HG03097 (cell line): ENCODE results near the gene DPH1.
"Not testable (repeated sequence)": the region's sequence is repeated elsewhere in the genome, so short reads cannot be mapped to it uniquely, and the experiment has no call there.

Experiments used
- ATAC-seq: cut with Tn5 transposase; IDR thresholded peaks from one replicate; pipeline ENCODE4 v1.9.1; 2021; ENCODE audit not compliant: unreplicated experiment, low FRiP score

Gene DPH1

GRCh38 chr17:2029911-2030778, at the start of gene DPH1:
Gene DPH1, plus strand, starts transcription at chr17:2030153. Its CDS starts 17 bp downstream, at chr17:2030170.
- ATAC-seq, result peak; percentile 61

DNA sequence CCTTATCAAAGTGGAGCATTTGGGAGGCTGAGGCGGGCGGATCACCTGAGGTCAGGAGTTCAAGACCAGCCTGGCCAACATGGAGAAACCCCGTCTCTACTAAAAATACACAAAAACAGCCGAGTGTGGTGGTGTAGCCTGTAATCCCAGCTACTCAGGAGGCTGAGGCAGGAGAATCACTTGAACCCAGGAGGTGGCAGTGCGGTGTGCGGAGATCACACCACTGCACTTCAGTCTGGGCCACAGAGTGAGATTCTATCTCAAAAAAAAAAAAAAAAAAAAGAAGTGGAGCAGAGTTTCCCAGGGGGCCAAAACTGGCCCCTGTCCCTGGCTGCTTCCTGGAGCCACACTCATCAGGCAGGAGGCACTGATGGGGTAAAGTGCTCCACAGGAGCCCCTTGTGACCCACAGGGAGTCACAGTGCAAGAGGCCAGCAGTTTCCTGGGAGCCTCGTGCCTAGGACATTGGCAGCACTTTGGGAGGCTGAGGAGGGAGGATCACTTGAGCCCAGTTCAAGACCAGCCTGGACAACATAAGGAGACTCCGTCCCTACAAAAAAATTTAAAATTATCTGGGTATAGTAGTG, 49.2 kb upstream of the DPH1 start:
- no peak for ATAC-seq

GRCh38 chr17:1982793-1983366, 47.1 kb upstream of the DPH1 start:
- not testable (repeated sequence) for ATAC-seq

DNA sequence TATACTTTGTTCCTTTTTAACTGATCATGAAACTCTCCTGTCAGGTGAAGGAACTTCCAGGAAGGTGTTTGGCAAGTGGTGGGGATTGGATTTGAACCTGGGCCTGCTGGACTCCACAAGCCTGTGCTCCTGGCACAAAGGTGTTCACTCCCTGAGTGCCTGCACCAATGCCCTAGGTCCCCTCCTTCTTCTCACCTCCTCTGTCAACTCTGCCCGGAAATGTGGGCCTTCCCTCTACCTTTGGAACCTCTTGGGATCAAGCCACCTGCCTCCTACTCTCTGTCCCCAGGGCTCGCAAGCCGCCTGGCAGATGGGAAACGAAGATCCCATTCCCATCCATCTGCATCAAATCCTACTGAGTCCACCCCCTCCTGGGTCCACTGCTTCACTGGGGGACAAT, 44.9 kb upstream of the DPH1 start:
- no peak for ATAC-seq

- ATAC-seq, result no peak
Measured at GRCh38 chr17:1985686-1986085, 44.3 kb upstream of the DPH1 start.

GRCh38 chr17:1986783-1987451, 43.0 kb upstream of the DPH1 start:
- ATAC-seq, result no peak

- ATAC-seq, result no peak
Measured at GRCh38 chr17:1989135-1989534, 40.8 kb upstream of the DPH1 start.

- no peak for ATAC-seq
Measured at GRCh38 chr17:1992541-1992940, 37.4 kb upstream of the DPH1 start.

GRCh38 chr17:1994707-1995106, 35.2 kb upstream of the DPH1 start:
- no peak for ATAC-seq

GRCh38 chr17:1995321-1995892, 34.5 kb upstream of the DPH1 start:
- no peak for ATAC-seq

DNA sequence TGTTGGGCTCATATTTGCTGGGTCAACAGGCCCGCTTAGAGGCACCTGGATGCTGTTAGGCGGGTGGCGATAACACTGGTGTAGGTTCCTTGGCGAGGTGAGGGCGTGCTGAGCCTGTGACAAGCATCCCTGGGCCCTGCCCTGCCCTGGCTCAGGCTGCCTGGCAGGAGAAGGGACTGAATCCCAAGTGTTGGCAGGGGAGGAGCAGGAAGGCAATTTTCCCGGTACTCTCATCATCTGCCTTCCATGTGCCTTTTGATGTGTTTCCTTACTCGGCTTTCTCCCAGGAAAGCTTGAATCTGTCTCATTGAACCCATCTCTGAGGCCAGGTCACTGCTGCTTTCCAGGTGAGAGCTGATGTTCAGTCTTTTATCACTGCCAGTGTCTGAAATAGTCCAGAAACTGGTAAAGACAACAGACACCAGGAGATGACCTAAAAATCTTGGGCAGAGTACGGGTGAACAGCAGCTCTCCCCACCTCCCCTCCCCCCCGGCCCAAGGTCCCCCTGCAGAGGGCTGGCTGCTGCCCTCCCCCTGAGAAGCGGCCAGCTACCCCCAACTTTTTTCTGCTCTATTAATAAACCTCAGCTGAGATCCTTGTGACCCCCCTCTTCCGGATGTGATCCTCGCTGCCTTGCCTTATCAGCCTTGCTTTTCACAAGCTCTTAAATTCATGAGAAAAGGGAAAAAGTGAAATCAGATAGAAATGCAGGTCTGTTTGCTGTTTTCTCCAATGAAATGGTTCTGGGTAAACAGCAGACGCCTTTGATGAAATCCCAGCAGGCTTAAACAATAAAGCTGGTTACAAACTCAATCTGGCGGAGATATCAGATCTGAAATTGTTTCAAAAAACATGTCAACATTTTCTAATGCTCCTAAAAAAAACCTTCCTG, 33.8 kb upstream of the DPH1 start:
- no peak for ATAC-seq

GRCh38 chr17:1996800-1997288, 33.1 kb upstream of the DPH1 start:
- no peak for ATAC-seq

GRCh38 chr17:1997289-1997926, 32.5 kb upstream of the DPH1 start:
- no peak for ATAC-seq

DNA sequence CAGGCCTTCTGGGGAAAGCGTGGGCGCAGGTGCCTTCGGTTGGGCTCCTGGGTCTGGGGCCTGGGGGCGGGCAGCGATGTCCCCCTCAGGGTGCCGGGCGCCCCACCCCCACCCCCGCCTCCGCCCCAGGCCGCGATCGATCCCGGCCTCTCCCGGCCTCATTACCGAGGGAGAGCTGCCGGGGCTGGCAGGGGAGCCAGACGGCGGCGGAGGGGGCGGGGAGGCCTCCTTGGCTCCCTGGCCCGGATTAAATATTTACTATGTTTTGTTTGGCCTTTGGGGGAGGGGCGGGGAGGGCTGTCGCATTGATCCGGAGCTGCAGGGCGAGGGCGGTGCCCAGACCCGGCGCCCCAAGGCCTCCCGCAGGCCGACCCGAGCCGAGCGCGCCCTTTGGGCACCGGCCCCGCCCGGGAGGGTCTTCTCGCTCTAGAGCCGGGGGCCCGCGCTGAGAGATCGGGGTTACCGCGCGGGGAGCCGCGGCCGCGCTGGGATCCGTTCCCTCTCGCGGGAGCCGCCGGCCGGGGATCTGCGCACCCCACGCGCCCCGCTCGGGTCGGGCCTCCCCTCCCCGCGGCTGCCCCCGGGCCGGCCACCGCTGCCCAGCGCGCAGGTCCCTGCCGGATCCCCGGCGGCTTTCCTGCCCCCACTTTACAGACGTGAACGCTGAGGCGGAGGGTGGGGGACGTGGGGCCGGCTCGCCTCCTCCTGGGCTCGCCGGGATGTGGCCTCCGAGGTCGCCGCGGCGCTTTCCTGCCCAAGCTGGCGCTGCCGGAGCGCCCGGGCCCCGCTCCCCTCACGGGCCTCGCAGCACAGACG, 31.8 kb upstream of the DPH1 start:
- no peak for ATAC-seq

GRCh38 chr17:1999557-2000251, 30.2 kb upstream of the DPH1 start:
- ATAC-seq, result no peak

- no peak for ATAC-seq
Measured at GRCh38 chr17:2002767-2003329, 27.1 kb upstream of the DPH1 start.

DNA sequence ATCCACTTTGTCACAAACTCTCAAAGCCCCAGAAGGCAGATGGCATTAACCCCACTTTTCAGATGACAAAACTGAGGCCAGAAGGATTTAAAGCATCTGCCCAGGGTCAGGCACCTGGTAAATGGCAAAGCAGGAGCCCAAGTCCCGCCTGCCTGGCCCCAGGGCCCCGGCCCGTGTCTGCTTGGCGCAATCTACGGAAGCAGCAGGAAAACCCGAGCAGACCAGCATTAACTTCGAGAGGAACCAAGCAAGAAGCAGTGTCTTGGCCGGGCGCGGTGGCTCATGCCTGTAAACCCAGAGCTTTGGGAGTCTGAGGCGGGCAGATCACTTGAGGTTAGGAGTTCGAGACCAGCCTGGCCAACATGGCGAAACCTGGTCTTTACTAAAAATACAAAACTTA, 26.4 kb upstream of the DPH1 start:
- ATAC-seq, result no peak
